KG1 (cell line): ENCODE data around the gene SERTAD1.

Experiments
- DNase-seq: peaks from one replicate; lab custom pipeline; 2025; lab: John Stamatoyannopoulos, UW

Gene SERTAD1

GRCh38 chr19:40376286-40376862 lies 49.4 kb downstream of the SERTAD1 start:
- no peak for DNase-seq

DNA sequence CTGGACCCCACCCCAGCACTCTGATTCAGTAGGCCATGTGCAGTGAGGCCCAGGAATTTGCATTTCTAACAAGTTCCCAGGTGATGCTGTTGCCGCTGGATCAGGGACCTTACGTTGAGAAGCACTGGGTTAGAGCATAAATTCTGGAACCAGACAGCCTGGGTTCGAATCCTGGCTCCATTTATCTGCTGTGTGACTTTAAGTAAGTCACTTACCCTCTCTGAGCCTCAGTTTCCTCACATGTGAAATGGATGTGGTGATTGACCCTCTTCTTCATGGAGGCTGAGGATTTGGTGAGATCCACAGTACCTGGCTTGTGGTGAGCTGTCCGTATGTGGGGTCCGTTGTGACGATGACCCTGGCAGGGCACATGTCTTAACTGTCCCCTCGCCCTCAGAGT lies 51.7 kb downstream of the SERTAD1 start:
- DNase-seq = no peak

DNA sequence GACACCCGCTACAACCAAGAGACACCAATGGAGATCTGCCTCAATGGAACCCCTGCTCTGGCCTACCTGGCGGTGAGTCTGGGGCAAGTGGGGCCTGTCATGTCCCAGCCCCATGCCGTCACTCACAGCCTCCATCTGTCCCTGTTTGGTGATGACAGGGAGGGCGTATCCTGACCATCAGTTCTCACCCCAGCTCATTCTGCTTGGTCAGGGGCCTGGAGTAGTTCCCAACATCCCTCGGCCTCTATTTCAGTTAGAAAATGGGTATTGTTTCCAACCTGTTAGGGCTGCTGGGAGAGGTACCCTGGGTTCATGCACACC lies 54.0 kb downstream of the SERTAD1 start:
- no peak for DNase-seq
